Measurements from ENCODE around the gene ANP32A. TPM values are rescaled to one million over a fixed set of nuclear protein-coding genes. Genes with fewer than 3 reads are reported as not detected.

The ANP32A gene
- total and polyA plus RNA-seq, 9 of the 15 experiments (the other 6 are each of a cell fraction or from before 2014, with no cell fraction given): 13.2 to 656 (median 210) TPM

DNA sequence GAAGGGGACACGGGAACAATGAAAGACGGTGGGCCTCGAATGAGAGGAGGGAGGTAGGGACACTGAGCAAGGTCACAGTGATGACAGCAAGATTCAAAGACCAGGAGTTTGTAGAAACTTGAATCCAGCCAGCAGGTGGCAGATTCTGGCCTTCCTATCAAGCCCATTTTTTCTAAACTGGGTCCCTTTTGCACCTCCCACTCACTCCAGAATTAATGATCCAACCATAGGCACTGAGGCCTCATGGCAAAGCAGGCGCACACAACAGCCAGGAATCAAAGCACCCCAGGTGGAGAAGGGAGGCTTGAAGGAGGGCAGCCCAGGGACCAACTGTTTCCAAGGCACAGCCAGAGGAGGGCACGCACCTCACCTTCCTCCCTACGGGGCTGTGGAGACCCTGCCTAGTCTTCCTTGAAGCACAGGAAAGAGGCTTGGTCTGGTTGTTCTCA is 90.2 kb downstream of the ANP32A start (continued):
- TF ChIP-seq ZNF384 (IDR thresholded peaks at IDR 0.05; ENCODE audit: low read depth, low read length) (peak; percentile 88), PURB (CRISPR knock-in tag; IDR thresholded peaks at IDR 0.05; ENCODE audit: low read depth) (no peak), RAD21 (CRISPR knock-in tag; conservative IDR thresholded peaks at IDR 0.05 in 1 of 2, IDR thresholded peaks at IDR 0.05 in 1 of 2) (peak; percentile 62 to 81), SMC3 (conservative IDR thresholded peaks at IDR 0.05; ENCODE audit: insufficient read depth, low read depth, low read length) (peak; percentile 52), POLR2AphosphoS2 (IDR thresholded peaks at IDR 0.05; ENCODE audit: low read length) (no peak)

DNA sequence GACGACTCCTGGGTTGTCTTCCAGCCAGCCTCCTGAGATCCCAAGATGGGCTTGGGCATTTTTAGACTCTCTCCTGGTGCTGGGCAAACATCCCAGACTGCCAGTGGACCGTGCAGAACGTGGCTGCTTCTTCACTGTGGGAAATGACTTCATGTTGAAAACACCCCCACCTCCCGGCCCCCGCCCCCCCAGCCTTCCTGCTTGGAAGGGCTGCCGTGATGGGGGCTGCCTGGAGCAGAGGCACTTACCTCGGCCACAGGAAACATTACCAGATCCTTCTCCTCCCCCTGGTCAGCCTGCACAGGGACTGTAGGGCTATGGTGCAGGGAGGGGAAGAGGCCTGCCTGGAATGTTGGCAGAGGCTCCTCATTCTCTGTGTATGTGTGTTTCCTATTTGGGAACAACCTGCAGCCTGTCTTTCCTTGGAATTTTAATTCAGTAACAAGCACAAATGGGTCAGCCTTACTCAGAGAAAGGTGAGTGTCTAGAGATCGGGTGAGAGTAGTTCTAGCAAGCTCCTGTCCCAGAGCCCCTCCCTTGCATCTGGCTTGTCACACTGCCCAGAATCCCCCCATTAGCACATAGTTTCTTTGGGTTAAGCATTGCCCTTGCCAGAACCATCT is 90.8 kb downstream of the ANP32A start:
- no peak for DNase-seq (ENCODE audit: extremely low read depth in 1 of 4, low spot score in 3 of 4)
- in situ Hi-C loops (cut with MboI): loop anchor here (5.0 kb wide), 1 partner anchor 147 kb away; no protein-coding TSS in a partner anchor
- no peak for FAIRE-seq
- no peak; the same call in 2 of the 3 replicates for ATAC-seq
- POLR2A ChIA-PET: no interaction called here
- H3K27me3 ChIP-seq (ENCODE audit: control insufficient read depth in 2 of 2, insufficient read depth in 2 of 2, low read length in 2 of 2): peaks cover 29 to 63% of the 10 kb centered on the region in 2 experiments; a peak in 4 of 5 replicates
- peaks cover 5% of the 10 kb centered on the region for H4K20me1 ChIP-seq (replicated peaks; ENCODE audit: control insufficient read depth, insufficient read depth, low read length)
- no peak overlapping the region for H3K4me3 ChIP-seq
- intact Hi-C loops (cut with micrococcal nuclease): loop anchor here (1.0 to 10.0 kb wide), 2 partner anchors 145 to 175 kb away; no protein-coding TSS in a partner anchor
- no peak overlapping the region for H3K4me2 ChIP-seq (ENCODE audit: insufficient read depth, low read length)
- CTCF ChIA-PET (ENCODE audit: low intra/inter-chr PET ratio): interaction anchor here (0.6 to 2.0 kb wide), 3 partner anchors 99 to 146 kb away, joined by 3 to 23 read pairs (median 3); no protein-coding TSS in a partner anchor
- H3K27ac ChIP-seq (ENCODE audit: extremely low read depth, low read depth, low read length): no peak overlapping the region
- no peaks in the 10 kb centered on the region for H3K9me3 ChIP-seq (replicated peaks; ENCODE audit: control insufficient read depth, insufficient read depth, low read depth, low read length)
- H3K9me1 ChIP-seq (ENCODE audit: control insufficient read depth, insufficient read depth, low read length): no peaks in the 10 kb centered on the region
- no peaks in the 10 kb centered on the region for H3K79me2 ChIP-seq (ENCODE audit: control insufficient read depth, insufficient read depth, low read length)
- H2AFZ ChIP-seq (ENCODE audit: low read depth, low read length): no peak overlapping the region
- peaks cover 5 to 6% of the 10 kb centered on the region in 2 experiments; a peak in 4 of 5 replicates for H3K4me1 ChIP-seq (replicated peaks in 1 of 2; ENCODE audit: control insufficient read depth in 2 of 2, insufficient read depth in 2 of 2, low read length in 2 of 2)
- WGBS (ENCODE audit: insufficient coverage, low coverage, missing lambda C conversion rate): 0% methylated on average over 5 of the region's 8 CpGs
- no TSS peak for BruUV-seq (replicated peaks)
- H3K36me3 ChIP-seq (ENCODE audit: control insufficient read depth, insufficient read depth, low read length): no peaks in the 10 kb centered on the region
- H3K9ac ChIP-seq (ENCODE audit: insufficient read depth in 1 of 2, low read depth in 2 of 2, low read length in 2 of 2): no peak overlapping the region
- TF ChIP-seq, protein P1, sequence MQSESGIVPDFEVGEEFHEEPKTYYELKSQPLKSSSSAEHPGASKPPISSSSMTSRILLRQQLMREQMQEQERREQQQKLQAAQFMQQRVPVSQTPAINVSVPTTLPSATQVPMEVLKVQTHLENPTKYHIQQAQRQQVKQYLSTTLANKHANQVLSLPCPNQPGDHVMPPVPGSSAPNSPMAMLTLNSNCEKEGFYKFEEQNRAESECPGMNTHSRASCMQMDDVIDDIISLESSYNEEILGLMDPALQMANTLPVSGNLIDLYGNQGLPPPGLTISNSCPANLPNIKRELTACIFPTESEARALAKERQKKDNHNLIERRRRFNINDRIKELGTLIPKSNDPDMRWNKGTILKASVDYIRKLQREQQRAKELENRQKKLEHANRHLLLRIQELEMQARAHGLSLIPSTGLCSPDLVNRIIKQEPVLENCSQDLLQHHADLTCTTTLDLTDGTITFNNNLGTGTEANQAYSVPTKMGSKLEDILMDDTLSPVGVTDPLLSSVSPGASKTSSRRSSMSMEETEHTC (IDR thresholded peaks at IDR 0.05): no peak
- TF ChIP-seq SLC30A9 (CRISPR knock-in tag; IDR thresholded peaks at IDR 0.05): no peak
- no peak for TF ChIP-seq ARID1B (IDR thresholded peaks at IDR 0.05)
- no peak for TF ChIP-seq ZNF785 (CRISPR knock-in tag; IDR thresholded peaks at IDR 0.05)
- no peak for TF ChIP-seq MAX (CRISPR knock-in tag; IDR thresholded peaks at IDR 0.05)
- no peak for TF ChIP-seq CBX2 (IDR thresholded peaks at IDR 0.05; ENCODE audit: insufficient read depth, low read length, poor library complexity, severe bottlenecking)
- TF ChIP-seq MTF1 (CRISPR knock-in tag; IDR thresholded peaks at IDR 0.05; ENCODE audit: borderline replicate concordance): no peak
- TF ChIP-seq HBP1 (CRISPR knock-in tag; IDR thresholded peaks at IDR 0.05): no peak
- no peak for TF ChIP-seq OTX1 (CRISPR knock-in tag; IDR thresholded peaks at IDR 0.05)
- TF ChIP-seq MECOM (CRISPR knock-in tag; IDR thresholded peaks at IDR 0.05): no peak
- TF ChIP-seq ARHGAP35 (IDR thresholded peaks at IDR 0.05; ENCODE audit: partially characterized antibody): no peak
- TF ChIP-seq, protein P2, sequence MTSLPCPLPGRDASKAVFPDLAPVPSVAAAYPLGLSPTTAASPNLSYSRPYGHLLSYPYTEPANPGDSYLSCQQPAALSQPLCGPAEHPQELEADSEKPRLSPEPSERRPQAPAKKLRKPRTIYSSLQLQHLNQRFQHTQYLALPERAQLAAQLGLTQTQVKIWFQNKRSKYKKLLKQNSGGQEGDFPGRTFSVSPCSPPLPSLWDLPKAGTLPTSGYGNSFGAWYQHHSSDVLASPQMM (CRISPR knock-in tag; IDR thresholded peaks at IDR 0.05): no peak
- TF ChIP-seq ZNF184 (CRISPR knock-in tag; IDR thresholded peaks at IDR 0.05): no peak

Measured in K562 (cell line).